Measurements from ENCODE around the gene NT5C2.

Gene NT5C2

GRCh38 chr10:103120977-103121735, 71.9 kb downstream of the NT5C2 start:
- DNase-seq: no peak

GRCh38 chr10:103120546-103120945, 72.5 kb downstream of the NT5C2 start:
- no peak for DNase-seq

DNA sequence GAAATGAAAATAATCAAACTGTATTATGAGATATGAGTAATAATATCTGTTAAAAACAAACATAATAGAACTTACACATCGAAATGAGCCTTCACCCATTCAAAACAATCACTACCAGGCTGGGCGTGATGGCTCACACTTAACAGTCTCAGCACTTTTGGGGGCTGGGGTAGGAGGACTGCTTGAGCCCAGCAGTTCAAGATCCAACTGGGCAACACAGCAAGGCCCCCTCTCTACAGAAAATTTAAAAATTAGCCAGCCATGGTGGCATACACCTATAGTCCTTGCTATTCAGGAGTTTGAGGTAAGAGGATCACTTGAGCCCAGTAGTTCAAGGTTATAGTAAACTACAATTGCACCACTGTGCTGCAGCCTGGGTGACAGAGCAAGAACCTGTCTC, 75.8 kb downstream of the NT5C2 start:
- no peak for DNase-seq

DNA sequence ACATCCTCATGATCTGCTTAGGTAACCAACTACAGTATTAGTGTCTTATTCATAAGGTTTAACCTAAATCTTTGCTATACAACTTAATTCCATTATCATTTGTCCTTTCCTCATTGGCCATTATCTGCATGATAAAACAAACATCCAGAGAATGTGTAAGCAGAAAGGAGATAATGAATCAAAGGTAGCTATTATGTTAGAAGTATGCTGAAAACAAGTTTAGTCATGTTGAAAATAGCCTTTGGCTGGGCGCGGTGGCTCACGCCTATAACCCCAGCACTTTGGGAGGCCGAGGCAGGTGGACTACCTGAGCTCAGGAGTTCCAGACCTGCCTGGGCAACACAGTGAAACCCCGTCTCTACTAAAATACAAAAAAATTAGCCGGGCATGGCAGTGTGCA, 78.2 kb downstream of the NT5C2 start:
- no peak for DNase-seq

DNA sequence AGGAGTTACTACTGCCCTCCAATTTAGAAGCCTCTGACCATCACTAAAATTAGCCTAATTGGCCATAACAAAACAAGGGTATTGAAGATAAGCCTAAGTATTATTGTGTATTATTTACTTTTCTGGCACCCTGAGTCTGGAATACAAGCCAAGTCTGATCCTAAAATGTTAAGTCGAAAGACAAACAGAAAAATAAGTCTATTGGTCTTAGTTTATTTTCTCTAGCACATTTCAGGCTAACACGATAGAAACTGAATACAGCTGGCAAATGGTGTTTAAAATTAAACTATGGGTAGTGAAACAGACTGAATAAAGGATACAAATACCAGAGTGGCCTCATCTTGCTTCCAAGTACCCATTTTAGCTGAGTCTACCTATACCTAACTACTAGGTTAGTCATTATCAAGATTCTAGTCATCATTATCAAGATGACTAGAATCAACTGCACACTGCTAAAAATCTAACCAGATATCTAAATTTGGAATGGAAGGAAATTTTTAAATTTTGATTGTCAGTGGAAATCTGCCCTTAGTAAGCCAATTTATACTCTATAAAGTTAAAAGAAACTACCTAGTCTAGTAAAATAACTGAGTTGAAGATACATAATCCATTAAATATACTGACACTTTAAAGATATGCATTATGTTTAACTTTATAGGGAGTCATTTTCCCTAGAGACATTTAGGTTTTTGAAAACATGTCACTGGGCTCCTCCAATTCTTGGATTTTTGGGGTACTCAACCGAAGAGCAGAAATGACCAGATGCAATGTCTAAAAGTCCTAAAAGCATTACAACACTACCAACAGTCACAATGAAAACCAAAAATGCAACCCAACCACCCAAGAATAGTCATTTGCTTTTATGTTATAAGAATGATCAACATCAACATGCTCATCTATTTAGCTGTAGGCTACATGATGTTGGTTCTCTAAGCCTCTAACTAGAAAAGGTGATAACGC, 80.9 kb downstream of the NT5C2 start:
- no peak for DNase-seq

- DNase-seq: peak; percentile 29 to 36 (median 34)
These were observed 81.8 kb downstream of the NT5C2 start for GRCh38 chr10:103111031-103111917.

DNA sequence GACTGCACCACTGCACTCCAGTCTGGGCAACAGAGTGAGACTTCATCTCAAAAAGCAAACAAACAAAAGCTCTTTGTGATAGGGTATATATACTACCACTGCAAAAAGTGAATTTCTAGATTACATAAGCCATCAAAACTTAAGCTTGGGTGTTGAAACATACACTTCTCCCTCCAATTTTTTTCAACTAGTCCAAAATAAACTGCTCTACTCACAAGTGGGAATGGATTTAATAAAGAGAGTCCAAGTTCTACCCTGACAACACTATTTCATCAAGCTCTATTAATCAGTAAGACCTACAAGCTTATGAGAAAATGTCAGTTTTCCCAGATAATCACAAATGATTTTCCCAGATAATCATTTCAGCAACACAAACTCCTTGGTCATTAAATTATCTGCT, 82.7 kb downstream of the NT5C2 start:
- DNase-seq: peak in 1 of 3 donors; percentile 16

- peak; percentile 56 to 88 (median 85) for DNase-seq
These were observed 83.3 kb downstream of the NT5C2 start for GRCh38 chr10:103109821-103110220.

DNA sequence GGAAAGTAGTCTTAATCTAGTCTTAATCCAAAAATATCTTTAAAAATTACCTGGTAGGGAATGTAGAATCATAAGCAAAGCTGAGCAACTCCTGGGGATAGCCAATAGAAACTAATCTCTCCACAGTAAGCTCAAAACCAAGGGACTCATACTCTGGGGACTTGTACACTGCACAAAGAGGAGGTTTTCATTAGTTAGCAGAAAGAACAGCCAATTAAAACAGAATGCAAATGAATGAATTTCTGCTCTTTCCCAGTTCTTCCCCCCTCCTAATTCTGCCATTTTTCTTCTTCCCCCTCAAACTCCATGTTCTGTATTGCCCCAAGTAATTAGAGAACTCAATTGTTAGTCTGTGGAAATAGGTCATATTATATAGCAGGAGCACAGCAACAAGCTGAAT, 86.5 kb downstream of the NT5C2 start:
- DNase-seq: no peak

GRCh38 chr10:103105462-103105861, 87.6 kb downstream of the NT5C2 start:
- DNase-seq: no peak

DNA sequence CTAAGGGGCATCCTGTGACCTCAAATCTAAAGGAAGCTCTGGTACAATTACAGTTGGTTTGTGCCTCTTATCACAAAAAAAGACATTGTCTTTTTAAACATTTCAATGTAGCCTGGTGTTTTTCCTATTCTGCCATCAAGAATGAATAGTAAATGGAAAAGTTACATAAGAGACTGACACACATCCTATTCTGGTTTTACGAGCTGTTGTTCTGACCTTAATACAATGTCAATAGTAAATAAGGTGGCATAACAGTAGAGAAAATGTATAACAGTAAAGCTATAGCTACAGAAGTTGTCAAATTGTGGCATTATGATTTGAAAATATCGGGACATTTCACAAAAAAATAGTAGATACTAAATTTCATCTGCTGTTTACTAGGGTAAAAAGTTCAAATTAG, 88.4 kb downstream of the NT5C2 start:
- DNase-seq: no peak

DNA sequence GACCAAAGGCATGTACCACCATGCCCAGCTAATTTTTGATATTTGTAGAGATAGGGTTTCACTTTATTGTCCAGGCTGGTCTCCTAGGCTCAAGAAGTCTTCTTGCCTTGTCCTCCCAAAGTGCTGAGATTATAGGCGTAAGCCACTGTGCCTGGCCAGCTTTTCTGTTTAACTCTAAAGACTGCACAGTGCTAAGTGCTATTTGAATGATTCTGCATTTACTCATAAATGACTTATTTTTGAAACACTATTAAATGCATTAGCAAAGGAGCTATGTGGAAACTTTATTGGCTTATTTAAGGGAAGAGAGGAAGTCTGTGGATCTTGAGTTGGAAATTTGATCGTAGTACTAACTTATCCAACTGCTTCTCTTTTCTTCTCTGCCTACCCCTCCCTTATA, 89.1 kb downstream of the NT5C2 start:
- no peak for DNase-seq

GRCh38 chr10:103102195-103102594, 90.9 kb downstream of the NT5C2 start:
- no peak for DNase-seq

DNA sequence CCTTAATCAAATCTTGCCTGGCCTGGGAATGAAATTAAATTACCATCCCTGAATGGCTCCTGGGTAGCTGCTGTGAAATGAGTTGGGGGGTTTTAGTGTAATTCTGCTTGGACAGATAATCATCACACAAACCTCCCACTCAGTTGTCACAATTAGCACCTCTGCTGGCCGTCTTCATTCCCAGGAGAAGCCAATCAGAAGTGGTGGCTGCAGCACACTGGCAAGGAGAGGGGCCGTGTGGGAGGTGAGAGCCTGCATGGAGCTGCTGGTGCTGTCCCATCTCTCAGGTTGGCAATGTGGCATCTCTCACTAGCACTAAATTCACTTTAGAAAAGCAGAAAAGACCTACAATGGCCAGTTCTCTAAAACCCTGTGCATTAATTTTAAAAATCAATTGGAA, 92.5 kb downstream of the NT5C2 start:
- no peak for DNase-seq

- no peak for DNase-seq
These were observed 94.8 kb downstream of the NT5C2 start for GRCh38 chr10:103098240-103098639.

- no peak for DNase-seq
These were observed 96.9 kb downstream of the NT5C2 start for GRCh38 chr10:103096130-103096529.

DNA sequence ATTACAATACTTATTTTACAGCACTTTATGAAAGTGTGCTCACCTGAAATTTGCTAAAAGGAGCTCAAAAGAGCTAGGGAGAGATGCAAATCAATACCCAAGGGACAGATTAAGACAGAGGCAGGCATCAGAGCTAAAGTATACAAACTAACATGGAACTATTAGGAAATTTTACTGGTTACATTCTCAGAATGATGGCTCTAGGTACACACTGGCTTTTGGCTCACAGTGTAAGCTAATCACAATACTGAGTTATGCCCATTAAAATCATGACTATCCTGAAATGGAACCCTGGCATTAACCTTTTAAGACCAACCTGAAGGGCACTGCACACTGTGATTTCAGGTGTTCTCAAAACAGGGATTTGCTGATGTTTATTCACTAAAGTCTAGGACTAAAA, 98.1 kb downstream of the NT5C2 start:
- no peak for DNase-seq

- no peak for DNase-seq
These were observed 102.2 kb downstream of the NT5C2 start for GRCh38 chr10:103090911-103091310.

- no peak for DNase-seq
These were observed 103.6 kb downstream of the NT5C2 start for GRCh38 chr10:103089493-103089892.

DNA sequence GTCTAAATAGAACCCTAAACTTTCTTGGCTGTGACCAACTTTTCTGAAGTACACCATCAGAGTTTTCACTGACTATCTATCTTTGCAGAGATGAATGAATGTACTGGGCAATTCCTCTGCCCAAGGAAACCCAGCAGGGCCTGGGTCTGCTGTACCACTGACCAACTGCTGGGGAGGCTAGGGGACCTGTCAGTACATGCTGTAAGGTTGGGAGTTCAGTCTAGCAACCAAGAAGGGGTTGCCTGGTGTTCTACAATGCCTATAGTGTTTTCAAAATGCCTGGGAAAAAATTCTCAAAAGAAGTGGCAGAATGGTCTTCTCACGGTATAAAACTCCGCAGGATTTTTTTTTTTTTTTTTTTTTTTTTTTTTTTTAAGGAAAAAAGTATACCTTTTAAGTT, 106.3 kb downstream of the NT5C2 start:
- DNase-seq: no peak

GRCh38 chr10:103086261-103086660, 106.8 kb downstream of the NT5C2 start:
- no peak for DNase-seq

DNA sequence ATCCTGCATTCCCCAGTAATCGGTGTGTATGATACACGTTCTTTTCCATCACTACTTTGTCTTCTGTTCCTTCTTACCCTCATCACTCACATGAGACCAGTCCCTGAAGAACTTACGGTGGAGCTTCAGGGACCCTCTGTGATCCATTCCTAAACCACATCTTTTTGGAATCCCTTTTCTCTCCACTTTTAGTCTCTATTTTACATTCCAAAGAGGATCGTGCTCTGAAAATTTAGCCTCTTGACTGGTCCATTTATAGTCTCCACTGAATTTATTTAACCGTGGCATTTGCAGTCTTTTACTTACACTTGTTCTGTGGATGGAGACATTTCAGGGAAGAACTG, 109.1 kb downstream of the NT5C2 start:
- DNase-seq: no peak
